OCI-LY7 (cell line): Measurements from ENCODE around the gene POLR2F. TPM values are rescaled to one million over a fixed set of nuclear protein-coding genes. Genes with fewer than 3 reads are reported as not detected.

Source experiments
- BruUV-seq: library from RNA; stranded (reverse); fragments of 400-500 nt; replicated peaks from 2 replicates; lab custom pipeline; 2021; lab: Mats Ljungman, UMichigan
- CTCF ChIA-PET: fragments of 300-600 bp; sonication (Branson Sonifier 250); formaldehyde crosslinking; loops from one replicate; lab custom pipeline; 2022; ENCODE audit warnings: antibody characterized with exemption; ENCODE audit not compliant: unreplicated experiment; lab: Charles Lee
- POLR2A ChIA-PET: fragments of 300-600 bp; sonication (Branson Sonifier 250); formaldehyde crosslinking; loops from one replicate; lab custom pipeline; 2022; ENCODE audit warnings: antibody characterized with exemption; lab: Charles Lee
- DNase-seq: peaks from one replicate; pipeline ENCODE4 v3.0.0-alpha.2; 2015; ENCODE audit warnings: low spot score
- H2AFZ ChIP-seq: fragments of 200-600 bp; sonication (generic), shearing (Covaris generic); 2 replicates; pipeline ENCODE4 v1.6.1; 2014; ENCODE audit warnings: mild to moderate bottlenecking, antibody characterized with exemption, low read length, moderate library complexity
- H3K27ac ChIP-seq: fragments of 200-600 bp; sonication (generic); 2 replicates; pipeline ENCODE4 v1.5.1; 2014; ENCODE audit warnings: mixed run types, low read depth, mild to moderate bottlenecking, moderate library complexity, low read length, inconsistent platforms; ENCODE audit not compliant: poor library complexity, severe bottlenecking
- H3K36me3 ChIP-seq: fragments of 200-600 bp; sonication (generic); 2 replicates; pipeline ENCODE4 v1.6.1; 2014; ENCODE audit warnings: mild to moderate bottlenecking, antibody characterized with exemption, low read length, moderate library complexity, mixed read lengths; ENCODE audit not compliant: insufficient read depth
- H3K4me1 ChIP-seq: fragments of 200-600 bp; sonication (generic); 2 replicates; pipeline ENCODE4 v1.5.1; 2014; ENCODE audit warnings: mild to moderate bottlenecking, low read length; ENCODE audit not compliant: insufficient read depth, poor library complexity, severe bottlenecking
- H3K4me2 ChIP-seq: fragments of 200-600 bp; sonication (generic); 2 replicates; pipeline ENCODE4 v1.6.1; 2014; ENCODE audit warnings: mild to moderate bottlenecking, low read length
- H3K4me3 ChIP-seq: fragments of 200-600 bp; sonication (generic); 2 replicates; pipeline ENCODE4 v1.5.1; 2014; ENCODE audit warnings: mild to moderate bottlenecking, low read depth, low read length; ENCODE audit not compliant: poor library complexity, severe bottlenecking
- H3K79me2 ChIP-seq: fragments of 200-600 bp; sonication (generic); 2 replicates; pipeline ENCODE4 v1.6.1; 2016; ENCODE audit warnings: low read depth, mild to moderate bottlenecking, low read length, moderate library complexity, mixed read lengths; ENCODE audit not compliant: insufficient read depth
- H3K9me2 ChIP-seq: fragments of 200-600 bp; sonication (generic); 2 replicates; pipeline ENCODE4 v1.6.1; 2016; ENCODE audit warnings: mild to moderate bottlenecking, low read length, mixed read lengths; ENCODE audit not compliant: insufficient read depth
- H3K9me3 ChIP-seq: fragments of 200-600 bp; sonication (generic); 2 replicates; pipeline ENCODE4 v1.6.1; 2014; ENCODE audit warnings: mild to moderate bottlenecking, mixed run types, low read length, mixed read lengths
- H4K20me1 ChIP-seq: fragments of 200-600 bp; sonication (generic); 2 replicates; pipeline ENCODE4 v1.6.1; 2014; ENCODE audit warnings: mild to moderate bottlenecking, antibody characterized with exemption, low read length, moderate library complexity, mixed read lengths; ENCODE audit not compliant: insufficient read depth
- EZH2phosphoT487 ChIP-seq: fragments of 200-600 bp; sonication (generic); IDR thresholded peaks from 2 replicates; pipeline ENCODE4 v1.6.1; 2018; ENCODE audit warnings: low read depth, borderline replicate concordance, mild to moderate bottlenecking, mixed run types, antibody characterized with exemption, low read length, moderate library complexity, mixed read lengths
- intact Hi-C: fragments of 100-400 bp; cut with micrococcal nuclease; formaldehyde crosslinking; loops from one replicate; pipeline ENCODE4 v1.10.0; 2022; ENCODE audit not compliant: unreplicated experiment
- total RNA-seq, 2 experiments: library from RNA; depleted of rRNA in 1 of 2; stranded (reverse); fragments of >200 nt in 1 of 2; shearing (Covaris generic) in 1 of 2; gene quantifications; 2 replicates each; pipeline ENCODE4 v1.2.3, GENCODE V29; 2014 to 2022
- TF ChIP-seq, protein P1 (sequence below): fragments of 200-600 bp; sonication (generic); conservative IDR thresholded peaks from 2 replicates; pipeline ENCODE4 v1.5.1; 2014; ENCODE audit warnings: mild to moderate bottlenecking, antibody characterized with exemption, low read length, moderate library complexity, mixed read lengths

Gene POLR2F
- total RNA-seq, 2 experiments from 2014 or later: 71.2 to 85.9 TPM

DNA sequence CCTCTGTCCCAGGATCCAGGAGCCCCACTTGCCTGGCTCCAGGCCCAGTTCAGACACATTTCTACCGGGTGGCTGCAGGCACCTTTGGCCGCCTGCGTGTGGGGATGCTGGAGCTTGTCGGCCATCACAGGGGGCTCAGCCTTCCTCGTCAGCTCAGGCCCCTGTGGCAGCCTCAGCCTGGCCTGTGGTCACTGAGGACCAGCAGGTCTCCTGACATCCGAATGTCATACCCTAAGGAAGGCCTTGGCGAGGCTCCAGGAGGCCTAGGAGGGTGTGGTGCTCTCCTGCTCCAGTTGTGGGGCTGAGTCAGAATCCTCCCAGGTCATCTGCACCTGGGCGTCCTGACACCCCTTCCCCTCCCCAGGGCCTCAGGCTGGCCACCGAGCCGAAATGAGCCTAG, 45.7 kb downstream of the POLR2F start:
- no peak overlapping the region for H3K27ac ChIP-seq
- H3K4me3 ChIP-seq: no peak overlapping the region
- BruUV-seq: no TSS peak
- no peak for TF ChIP-seq EZH2phosphoT487
- TF ChIP-seq, protein P1, sequence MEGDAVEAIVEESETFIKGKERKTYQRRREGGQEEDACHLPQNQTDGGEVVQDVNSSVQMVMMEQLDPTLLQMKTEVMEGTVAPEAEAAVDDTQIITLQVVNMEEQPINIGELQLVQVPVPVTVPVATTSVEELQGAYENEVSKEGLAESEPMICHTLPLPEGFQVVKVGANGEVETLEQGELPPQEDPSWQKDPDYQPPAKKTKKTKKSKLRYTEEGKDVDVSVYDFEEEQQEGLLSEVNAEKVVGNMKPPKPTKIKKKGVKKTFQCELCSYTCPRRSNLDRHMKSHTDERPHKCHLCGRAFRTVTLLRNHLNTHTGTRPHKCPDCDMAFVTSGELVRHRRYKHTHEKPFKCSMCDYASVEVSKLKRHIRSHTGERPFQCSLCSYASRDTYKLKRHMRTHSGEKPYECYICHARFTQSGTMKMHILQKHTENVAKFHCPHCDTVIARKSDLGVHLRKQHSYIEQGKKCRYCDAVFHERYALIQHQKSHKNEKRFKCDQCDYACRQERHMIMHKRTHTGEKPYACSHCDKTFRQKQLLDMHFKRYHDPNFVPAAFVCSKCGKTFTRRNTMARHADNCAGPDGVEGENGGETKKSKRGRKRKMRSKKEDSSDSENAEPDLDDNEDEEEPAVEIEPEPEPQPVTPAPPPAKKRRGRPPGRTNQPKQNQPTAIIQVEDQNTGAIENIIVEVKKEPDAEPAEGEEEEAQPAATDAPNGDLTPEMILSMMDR: no peak
- intact Hi-C loops: no loop called here
- POLR2A ChIA-PET: no interaction called here
- H2AFZ ChIP-seq: no peak overlapping the region
- no peaks in the 10 kb centered on the region for H3K9me2 ChIP-seq
- no peaks in the 10 kb centered on the region for H3K9me3 ChIP-seq
- H3K79me2 ChIP-seq: no peaks in the 10 kb centered on the region
- no peaks in the 10 kb centered on the region for H3K36me3 ChIP-seq
- H4K20me1 ChIP-seq: no peaks in the 10 kb centered on the region
- no peak for DNase-seq
- H3K4me1 ChIP-seq: peaks cover 13% of the 10 kb centered on the region
- H3K4me2 ChIP-seq: no peak overlapping the region
- CTCF ChIA-PET: no interaction called here

DNA sequence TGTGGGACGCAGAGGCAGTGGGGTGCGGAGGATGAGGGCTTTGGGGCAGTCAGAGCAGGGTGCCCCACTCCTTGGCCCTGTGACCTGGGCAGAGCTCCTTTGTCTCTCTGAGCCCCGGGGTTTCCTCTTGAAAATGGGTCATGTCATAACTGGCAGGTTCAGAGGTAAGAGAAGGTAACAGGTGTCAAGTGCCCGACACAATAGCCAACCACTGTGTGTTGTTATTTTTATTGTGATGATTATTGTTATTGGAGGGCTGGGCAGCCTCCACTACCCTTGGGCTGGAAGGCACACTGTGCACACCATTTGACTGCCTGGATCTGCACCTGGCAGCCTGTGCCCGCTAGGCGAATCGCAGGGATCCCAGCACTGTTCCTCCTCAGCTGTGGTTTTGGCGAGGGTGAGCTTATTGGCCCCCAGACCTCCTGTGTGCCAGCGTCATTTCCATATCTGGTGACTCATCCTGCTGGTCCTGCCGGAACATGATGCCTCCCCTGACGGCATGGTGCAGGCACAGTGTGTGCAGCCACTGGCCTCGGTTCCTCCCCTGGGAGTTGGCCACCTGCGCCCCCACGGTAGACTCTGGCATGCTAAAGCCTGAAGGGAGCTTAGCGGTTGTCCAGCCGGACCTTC, 46.3 kb downstream of the POLR2F start:
- ChIA-PET CTCF (no interaction called here), POLR2A (no interaction called here)
- BruUV-seq: no TSS peak
- Histone ChIP-seq H3K9me3 (no peaks in the 10 kb centered on the region), H3K4me3 (no peak overlapping the region), H3K27ac (no peak overlapping the region), H2AFZ (no peak overlapping the region), H3K4me1 (peaks cover 13% of the 10 kb centered on the region), H3K36me3 (no peaks in the 10 kb centered on the region), H3K9me2 (no peaks in the 10 kb centered on the region), H3K79me2 (no peaks in the 10 kb centered on the region), H4K20me1 (no peaks in the 10 kb centered on the region), H3K4me2 (no peak overlapping the region)
- TF ChIP-seq, protein P1: no peak
- no peak for TF ChIP-seq EZH2phosphoT487
- intact Hi-C loops: no loop called here
- DNase-seq: peak; percentile 4

DNA sequence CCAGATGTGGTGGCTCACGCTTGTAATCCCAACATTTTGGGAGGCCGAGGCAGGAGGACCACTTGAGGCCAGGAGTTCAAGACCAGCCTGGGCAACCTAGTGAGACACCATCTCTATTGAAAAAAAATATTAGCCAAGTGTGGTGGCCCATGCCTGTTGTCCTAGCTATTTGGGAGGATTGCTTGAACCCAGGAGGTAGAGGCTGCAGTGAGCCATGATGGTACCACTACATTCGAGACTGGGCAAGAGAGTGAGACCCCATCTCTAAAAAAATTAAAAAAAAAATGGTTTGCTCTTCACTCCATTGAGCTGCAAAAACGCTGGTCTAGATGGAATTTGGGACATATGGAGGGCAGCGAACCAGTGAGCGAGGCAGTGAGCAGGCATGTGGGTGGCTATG, 52.4 kb downstream of the POLR2F start:
- H4K20me1 ChIP-seq: no peaks in the 10 kb centered on the region
- H3K4me3 ChIP-seq: no peak overlapping the region
- no TSS peak for BruUV-seq
- ChIA-PET CTCF (no interaction called here), POLR2A (no interaction called here)
- no peaks in the 10 kb centered on the region for H3K4me1 ChIP-seq
- intact Hi-C loops: no loop called here
- no peak overlapping the region for H2AFZ ChIP-seq
- no peaks in the 10 kb centered on the region for H3K9me2 ChIP-seq
- no peak for TF ChIP-seq EZH2phosphoT487
- TF ChIP-seq, protein P1: no peak
- H3K79me2 ChIP-seq: no peaks in the 10 kb centered on the region
- H3K4me2 ChIP-seq: no peak overlapping the region
- no peak for DNase-seq
- no peaks in the 10 kb centered on the region for H3K9me3 ChIP-seq
- no peaks in the 10 kb centered on the region for H3K36me3 ChIP-seq
- H3K27ac ChIP-seq: no peak overlapping the region
